Caco-2 (cell line): ENCODE data around the gene IRF9. TPM values are rescaled to one million over a fixed set of nuclear protein-coding genes. Genes with fewer than 3 reads are reported as not detected.

Source experiments
- BruUV-seq: library from RNA; stranded (reverse); fragments of 400-500 nt; replicated peaks from 2 replicates; lab custom pipeline; 2021; lab: Mats Ljungman, UMichigan
- CTCF ChIA-PET: fragments of 300-600 bp; sonication (Branson Sonifier 250); formaldehyde crosslinking; loops from one replicate; lab custom pipeline; 2022; ENCODE audit warnings: antibody characterized with exemption; lab: Charles Lee
- POLR2A ChIA-PET: fragments of 300-600 bp; sonication (Branson Sonifier 250); formaldehyde crosslinking; loops from one replicate; lab custom pipeline; 2022; ENCODE audit warnings: antibody characterized with exemption; lab: Charles Lee
- DNase-seq, 2 experiments: peaks; one replicate each; pipeline versions ENCODE4 v3.0.0 to v3.0.0-alpha.2; 2020 to 2022
- H3K27me3 ChIP-seq: replicated peaks from 2 replicates; pipeline ENCODE4 v1.6.0; 2011; ENCODE audit warnings: low read length; ENCODE audit not compliant: control insufficient read depth, insufficient read depth
- H3K36me3 ChIP-seq: 2 replicates; pipeline ENCODE4 v1.5.1; 2011; ENCODE audit warnings: low read length; ENCODE audit not compliant: control insufficient read depth, insufficient read depth
- H3K4me1 ChIP-seq: fragments of 250-450 bp; sonication (Bioruptor Pico); 2 replicates; pipeline ENCODE4 v1.5.1; 2020; ENCODE audit warnings: mild to moderate bottlenecking
- H3K4me3 ChIP-seq: 2 replicates; pipeline ENCODE4 v1.5.1; 2011; ENCODE audit warnings: low read depth, mild to moderate bottlenecking, control low read depth, low read length
- H3K9me3 ChIP-seq: fragments of 250-450 bp; sonication (Bioruptor Pico); 2 replicates; pipeline ENCODE4 v1.5.1; 2020; ENCODE audit warnings: mild to moderate bottlenecking, moderate library complexity
- H3K27ac Mint-ChIP-seq: one replicate; pipeline ENCODE4 v1.8.0; 2022; ENCODE audit warnings: mixed read lengths; ENCODE audit not compliant: unreplicated experiment
- H3K27me3 Mint-ChIP-seq: one replicate; pipeline ENCODE4 v1.8.0; 2022; ENCODE audit warnings: mixed read lengths; ENCODE audit not compliant: insufficient read depth, unreplicated experiment
- H3K36me3 Mint-ChIP-seq: one replicate; pipeline ENCODE4 v1.8.0; 2022; ENCODE audit warnings: mild to moderate bottlenecking, mixed read lengths; ENCODE audit not compliant: insufficient read depth, unreplicated experiment
- H3K4me1 Mint-ChIP-seq: one replicate; pipeline ENCODE4 v1.8.0; 2022; ENCODE audit warnings: low read depth, mixed read lengths; ENCODE audit not compliant: unreplicated experiment
- H3K4me3 Mint-ChIP-seq: one replicate; pipeline ENCODE4 v1.8.0; 2022; ENCODE audit warnings: mild to moderate bottlenecking, moderate library complexity, mixed read lengths; ENCODE audit not compliant: unreplicated experiment
- H3K9me3 Mint-ChIP-seq: one replicate; pipeline ENCODE4 v1.8.0; 2022; ENCODE audit warnings: mixed read lengths; ENCODE audit not compliant: unreplicated experiment
- CTCF ChIP-seq, 2 experiments: fragments of 200-600 bp in 1 of 2; IDR thresholded peaks; 1 replicate in 1 of 2; 2 replicates in 1 of 2; pipeline versions ENCODE4 v1.5.1 to v1.8.0; 2011 to 2022; ENCODE audit warnings: antibody characterized with exemption in 1 of 2, control low read depth in 1 of 2, inconsistent platforms in 1 of 2, low read depth in 1 of 2, low read length in 1 of 2, mild to moderate bottlenecking in 1 of 2, moderate library complexity in 1 of 2; ENCODE audit not compliant: insufficient read depth in 1 of 2, severe bottlenecking in 1 of 2, unreplicated experiment in 1 of 2
- intact Hi-C: fragments of 100-400 bp; cut with micrococcal nuclease; formaldehyde crosslinking; loops from one replicate; pipeline ENCODE4 v1.10.0; 2022; ENCODE audit not compliant: unreplicated experiment
- total RNA-seq: library from RNA; stranded (reverse); gene quantifications from 2 replicates; pipeline ENCODE4 v1.2.3, GENCODE V29; 2022

The IRF9 gene
- total RNA-seq, 1 experiment from 2014 or later = 55.4 TPM

DNA sequence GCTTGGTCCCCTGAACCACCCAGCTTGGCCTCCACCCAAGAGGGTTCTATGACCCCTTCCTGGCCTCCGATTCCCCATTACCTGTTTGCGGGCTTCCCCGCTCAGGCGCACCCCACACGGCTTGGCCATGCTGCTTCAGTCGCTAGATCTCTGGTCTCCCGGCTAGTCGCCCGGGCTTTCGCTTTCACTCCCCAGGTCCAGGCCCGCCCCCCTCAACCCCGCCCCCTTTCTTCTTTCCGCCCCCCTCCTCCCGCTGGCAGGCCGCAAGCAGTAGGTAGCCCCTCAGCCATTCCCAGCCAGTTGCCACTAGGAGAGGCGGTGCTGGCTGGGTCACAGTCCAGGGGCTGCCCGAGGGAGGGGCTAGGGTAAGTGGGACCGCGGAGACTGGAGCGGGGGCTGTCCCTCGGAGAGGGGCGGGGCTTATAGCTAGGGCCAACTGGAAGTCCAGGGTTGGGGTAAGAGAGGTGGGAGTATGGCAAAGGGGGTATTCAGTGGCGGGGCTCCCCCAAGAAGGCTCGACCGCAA is 14.6 kb upstream of the IRF9 start, which contains the start of gene PSME2:
Gene PSME2 (minus strand): TSS at position 158 of the 525 bp plus-strand sequence. CDS start 29 bp downstream, at position 129.
- Mint-ChIP-seq H3K36me3 (peaks cover 49% of the 10 kb centered on the region), H3K27me3 (no peaks in the 10 kb centered on the region), H3K4me1 (peaks cover 18% of the 10 kb centered on the region), H3K9me3 (no peaks in the 10 kb centered on the region), H3K4me3 (peak within 1 kb of the TSS; percentile 92), H3K27ac (peak within 1 kb of the TSS; percentile 65)
- BruUV-seq = no TSS peak
- intact Hi-C loops = loop anchor here (1.0 kb wide), 2 partner anchors 31 to 42 kb away; partner anchors contain the start of gene IPO4
- no peak for TF ChIP-seq CTCF (IDR thresholded peaks at IDR 0.05; ENCODE audit: insufficient read depth in 1 of 2, low read depth in 1 of 2, low read length in 1 of 2, severe bottlenecking in 1 of 2, unreplicated experiment in 1 of 2)
- peak; percentile 98 to 99 for DNase-seq
- POLR2A ChIA-PET = interaction anchor here (0.8 to 2.8 kb wide), 10 partner anchors 10 to 96 kb away, joined by 4 to 46 read pairs (median 10); partner anchors contain the start of genes CHMP4A, DCAF11, IPO4 and IRF9
- Histone ChIP-seq H3K36me3 (peaks cover 5% of the 10 kb centered on the region; the same call in 1 of the 2 replicates), H3K4me3 (peak within 1 kb of the TSS; percentile 95), H3K4me1 (peaks cover 6% of the 10 kb centered on the region), H3K9me3 (no peaks in the 10 kb centered on the region), H3K27me3 (no peaks in the 10 kb centered on the region)
- CTCF ChIA-PET = interaction anchor here (0.6 to 4.1 kb wide), 12 partner anchors 11 to 186 kb away, joined by 3 to 47 read pairs (median 6); partner anchors contain the start of genes CHMP4A, CIDEB, DCAF11 and IRF9

DNA sequence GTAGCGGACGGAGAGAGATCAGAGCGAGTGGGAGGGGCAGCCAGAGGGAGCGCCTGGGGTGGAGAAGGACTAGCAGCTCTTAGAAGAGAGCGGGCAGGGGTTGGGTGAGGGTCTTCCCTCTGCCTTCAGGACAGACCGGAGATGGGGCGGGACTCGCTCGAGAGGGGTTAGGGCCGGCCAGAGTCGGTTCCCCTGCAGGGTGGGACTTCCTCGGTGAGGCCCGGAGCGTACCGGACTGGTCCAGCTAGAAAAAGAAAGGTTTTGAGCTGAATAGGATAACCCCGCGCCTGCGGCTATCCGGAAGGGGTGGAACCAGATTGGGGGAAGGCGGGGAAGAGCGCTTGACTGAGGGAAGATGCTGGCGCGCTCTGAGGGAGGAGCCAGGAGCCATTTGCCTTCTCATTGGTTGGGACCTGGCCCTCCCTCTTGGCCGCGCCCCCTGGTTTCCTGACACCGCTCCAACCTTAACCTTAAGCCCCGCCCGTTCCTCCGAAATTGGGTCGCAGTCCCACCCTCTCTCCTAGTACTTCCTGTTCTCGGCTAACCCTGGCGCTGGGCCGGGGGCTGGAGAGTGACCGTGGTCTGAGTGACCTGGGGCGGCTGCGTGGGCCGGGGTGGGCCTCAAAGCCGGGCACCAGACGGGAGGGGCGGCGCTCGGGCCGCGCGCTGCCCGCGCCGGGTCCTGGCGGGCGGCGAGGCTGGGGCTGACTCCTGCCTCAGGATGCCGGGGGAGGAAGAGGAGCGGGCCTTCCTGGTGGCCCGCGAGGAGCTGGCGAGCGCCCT is 13.9 kb upstream of the IRF9 start, which contains the start of gene RNF31:
Gene RNF31 (plus strand): TSS at position 521 of the 783 bp plus-strand sequence. CDS start 201 bp downstream, at position 722.
- Mint-ChIP-seq H3K36me3 (peaks cover 52% of the 10 kb centered on the region), H3K27ac (peak within 1 kb of the TSS; percentile 65), H3K4me1 (peaks cover 14% of the 10 kb centered on the region), H3K27me3 (no peaks in the 10 kb centered on the region), H3K4me3 (peak within 1 kb of the TSS; percentile 92), H3K9me3 (no peaks in the 10 kb centered on the region)
- peak; percentile 97 to 98 for DNase-seq
- Histone ChIP-seq H3K36me3 (peaks cover 5% of the 10 kb centered on the region; the same call in 1 of the 2 replicates), H3K9me3 (no peaks in the 10 kb centered on the region), H3K27me3 (no peaks in the 10 kb centered on the region), H3K4me1 (peaks cover 6% of the 10 kb centered on the region), H3K4me3 (peak within 1 kb of the TSS; percentile 95)
- BruUV-seq = no TSS peak
- TF ChIP-seq CTCF (IDR thresholded peaks at IDR 0.05; ENCODE audit: insufficient read depth in 1 of 2, low read depth in 1 of 2, low read length in 1 of 2, severe bottlenecking in 1 of 2, unreplicated experiment in 1 of 2) = peak in 1 of 2 experiments; percentile 15
- POLR2A ChIA-PET = interaction anchor here (0.8 to 2.8 kb wide), 10 partner anchors 11 to 95 kb away, joined by 4 to 46 read pairs (median 10); partner anchors contain the start of genes CHMP4A, DCAF11, IPO4 and IRF9
- intact Hi-C loops = loop anchor here (1.0 kb wide), 4 partner anchors 11 to 41 kb away; partner anchors contain the start of genes IPO4, IRF9 and PSME1
- CTCF ChIA-PET = interaction anchor here (0.6 to 4.1 kb wide), 12 partner anchors 11 to 185 kb away, joined by 3 to 47 read pairs (median 6); partner anchors contain the start of genes CHMP4A, CIDEB, DCAF11 and IRF9
